MM.1S (cell line): ENCODE data around the gene STING1.

Experiments used
- DNase-seq: peaks from one replicate; pipeline ENCODE4 v3.0.0-alpha.2; 2015
- H2AFZ ChIP-seq: fragments of 300-600 bp; sonication (generic); 2 replicates; pipeline ENCODE4 v1.6.0; 2016; ENCODE audit warnings: antibody characterized with exemption, low read length
- H3F3A ChIP-seq: fragments of 300-600 bp; sonication (generic); 2 replicates; pipeline ENCODE4 v1.6.1; 2016; ENCODE audit warnings: mild to moderate bottlenecking, antibody characterized with exemption, low read length, moderate library complexity, mixed read lengths; ENCODE audit not compliant: insufficient read depth
- H3K27ac ChIP-seq: fragments of 300-600 bp; sonication (generic); 2 replicates; pipeline ENCODE4 v1.5.1; 2016; ENCODE audit warnings: mild to moderate bottlenecking, low read length
- H3K27me3 ChIP-seq: fragments of 300-600 bp; sonication (generic); replicated peaks from 2 replicates; pipeline ENCODE4 v1.6.0; 2016; ENCODE audit warnings: low read length; ENCODE audit not compliant: insufficient read depth
- H3K36me3 ChIP-seq: fragments of 300-600 bp; sonication (generic); replicated peaks from 2 replicates; pipeline ENCODE4 v1.6.1; 2016; ENCODE audit warnings: mild to moderate bottlenecking, low read length, mixed read lengths; ENCODE audit not compliant: insufficient read depth
- H3K4me1 ChIP-seq: fragments of 300-600 bp; sonication (generic); 2 replicates; pipeline ENCODE4 v1.6.1; 2016; ENCODE audit warnings: low read length, mixed read lengths
- H3K4me2 ChIP-seq: fragments of 300-600 bp; sonication (generic); 2 replicates; pipeline ENCODE4 v1.6.0; 2016; ENCODE audit warnings: low read depth, low read length
- H3K4me3 ChIP-seq: fragments of 300-600 bp; sonication (generic); 2 replicates; pipeline ENCODE4 v1.5.1; 2016; ENCODE audit warnings: low read length, mixed read lengths
- H3K79me2 ChIP-seq: fragments of 300-600 bp; sonication (generic); 2 replicates; pipeline ENCODE4 v1.6.1; 2016; ENCODE audit warnings: mixed run types, low read length, mixed read lengths
- H3K9ac ChIP-seq: fragments of 300-600 bp; sonication (generic); 2 replicates; pipeline ENCODE4 v1.6.1; 2016; ENCODE audit warnings: low read length, mixed read lengths
- H3K9me2 ChIP-seq: fragments of 300-600 bp; sonication (generic); replicated peaks from 2 replicates; pipeline ENCODE4 v1.6.1; 2016; ENCODE audit warnings: mild to moderate bottlenecking, low read length, mixed read lengths; ENCODE audit not compliant: insufficient read depth
- H3K9me3 ChIP-seq: fragments of 300-600 bp; sonication (generic); replicated peaks from 2 replicates; pipeline ENCODE4 v1.6.1; 2016; ENCODE audit warnings: mild to moderate bottlenecking, low read length, mixed read lengths; ENCODE audit not compliant: insufficient read depth
- H4K20me1 ChIP-seq: fragments of 300-600 bp; sonication (generic); 2 replicates; pipeline ENCODE4 v1.6.1; 2016; ENCODE audit warnings: mild to moderate bottlenecking, low read length, moderate library complexity, mixed read lengths; ENCODE audit not compliant: insufficient read depth
- EZH2 ChIP-seq: fragments of 300-600 bp; sonication (generic); optimal IDR thresholded peaks from 2 replicates; pipeline ENCODE3; 2017; ENCODE audit warnings: low read depth, mild to moderate bottlenecking, antibody characterized with exemption, low read length, mixed read lengths
- EZH2phosphoT487 ChIP-seq: fragments of 300-600 bp; sonication (generic); IDR thresholded peaks from 2 replicates; pipeline ENCODE4 v1.6.1; 2018; ENCODE audit warnings: antibody characterized with exemption, low read length
- TF ChIP-seq, protein P1 (sequence below): fragments of 300-600 bp; sonication (generic); IDR thresholded peaks from 2 replicates; pipeline ENCODE4 v1.5.1; 2016; ENCODE audit warnings: antibody characterized with exemption, low read length, mixed read lengths

Gene STING1

DNA sequence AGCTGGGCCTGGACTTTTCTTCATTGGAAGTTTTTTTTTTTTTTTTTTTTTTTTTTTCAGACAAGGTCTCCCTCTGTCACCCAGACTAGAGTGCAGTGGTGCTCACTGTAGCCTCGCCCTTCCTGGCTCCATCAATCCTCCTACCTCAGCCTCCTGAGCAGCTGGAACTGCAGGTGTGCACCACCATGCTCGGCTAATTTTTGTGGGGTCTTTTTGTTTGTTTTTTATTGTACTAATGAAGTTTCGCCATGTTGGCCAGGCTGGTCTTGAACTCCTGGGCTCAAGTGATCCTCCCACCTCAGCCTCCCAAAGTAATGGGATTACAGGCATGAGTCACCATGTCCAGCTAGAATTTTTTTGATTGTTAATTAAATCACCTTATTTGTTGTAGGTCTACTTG, 46.9 kb downstream of the STING1 start:
- no peak for DNase-seq
- H3K36me3 ChIP-seq: no peaks in the 10 kb centered on the region
- H4K20me1 ChIP-seq: no peaks in the 10 kb centered on the region
- no peaks in the 10 kb centered on the region for H3K9me3 ChIP-seq
- H3K27ac ChIP-seq: no peak overlapping the region
- no peak overlapping the region for H3K9ac ChIP-seq
- no peaks in the 10 kb centered on the region for H3K27me3 ChIP-seq
- TF ChIP-seq, protein P1, sequence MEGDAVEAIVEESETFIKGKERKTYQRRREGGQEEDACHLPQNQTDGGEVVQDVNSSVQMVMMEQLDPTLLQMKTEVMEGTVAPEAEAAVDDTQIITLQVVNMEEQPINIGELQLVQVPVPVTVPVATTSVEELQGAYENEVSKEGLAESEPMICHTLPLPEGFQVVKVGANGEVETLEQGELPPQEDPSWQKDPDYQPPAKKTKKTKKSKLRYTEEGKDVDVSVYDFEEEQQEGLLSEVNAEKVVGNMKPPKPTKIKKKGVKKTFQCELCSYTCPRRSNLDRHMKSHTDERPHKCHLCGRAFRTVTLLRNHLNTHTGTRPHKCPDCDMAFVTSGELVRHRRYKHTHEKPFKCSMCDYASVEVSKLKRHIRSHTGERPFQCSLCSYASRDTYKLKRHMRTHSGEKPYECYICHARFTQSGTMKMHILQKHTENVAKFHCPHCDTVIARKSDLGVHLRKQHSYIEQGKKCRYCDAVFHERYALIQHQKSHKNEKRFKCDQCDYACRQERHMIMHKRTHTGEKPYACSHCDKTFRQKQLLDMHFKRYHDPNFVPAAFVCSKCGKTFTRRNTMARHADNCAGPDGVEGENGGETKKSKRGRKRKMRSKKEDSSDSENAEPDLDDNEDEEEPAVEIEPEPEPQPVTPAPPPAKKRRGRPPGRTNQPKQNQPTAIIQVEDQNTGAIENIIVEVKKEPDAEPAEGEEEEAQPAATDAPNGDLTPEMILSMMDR: no peak
- TF ChIP-seq EZH2phosphoT487 (no peak), EZH2 (no peak)
- H3K79me2 ChIP-seq: no peaks in the 10 kb centered on the region
- H3K4me2 ChIP-seq: no peak overlapping the region
- H3K9me2 ChIP-seq: no peaks in the 10 kb centered on the region
- no peak overlapping the region for H2AFZ ChIP-seq
- H3K4me3 ChIP-seq: no peak overlapping the region
- H3F3A ChIP-seq: 0 out of 2 replicates have a peak, but pooled peaks cover 4% of the 10 kb centered on the region
- H3K4me1 ChIP-seq: peaks cover 10% of the 10 kb centered on the region

DNA sequence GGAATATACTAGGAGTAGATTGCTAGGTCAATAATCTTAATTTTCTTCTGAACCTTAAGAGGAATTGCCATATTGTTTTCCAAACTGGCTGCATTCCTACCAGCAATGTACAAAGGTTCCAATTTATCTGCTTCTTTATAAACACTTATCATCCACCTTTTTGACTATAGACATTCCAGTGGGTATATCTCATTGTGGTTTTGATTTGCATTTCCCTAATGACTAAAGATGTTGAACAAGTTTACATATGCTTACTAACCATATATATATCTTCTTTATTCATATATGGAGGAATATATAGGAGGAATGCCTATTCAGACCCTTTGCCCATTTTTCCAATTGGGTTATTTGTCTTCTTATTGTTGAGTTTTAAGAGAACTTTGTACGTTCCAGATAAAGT, 50.9 kb downstream of the STING1 start:
- H3F3A ChIP-seq: no peaks in the 10 kb centered on the region
- no peaks in the 10 kb centered on the region for H3K36me3 ChIP-seq
- H3K4me1 ChIP-seq: no peaks in the 10 kb centered on the region
- H3K27me3 ChIP-seq: no peaks in the 10 kb centered on the region
- no peaks in the 10 kb centered on the region for H4K20me1 ChIP-seq
- H3K4me3 ChIP-seq: no peak overlapping the region
- H3K27ac ChIP-seq: no peak overlapping the region
- no peak overlapping the region for H3K9ac ChIP-seq
- no peaks in the 10 kb centered on the region for H3K9me3 ChIP-seq
- no peak overlapping the region for H2AFZ ChIP-seq
- DNase-seq: no peak
- TF ChIP-seq, protein P1: no peak
- TF ChIP-seq EZH2 (no peak), EZH2phosphoT487 (no peak)
- H3K79me2 ChIP-seq: no peaks in the 10 kb centered on the region
- no peak overlapping the region for H3K4me2 ChIP-seq
- H3K9me2 ChIP-seq: no peaks in the 10 kb centered on the region

DNA sequence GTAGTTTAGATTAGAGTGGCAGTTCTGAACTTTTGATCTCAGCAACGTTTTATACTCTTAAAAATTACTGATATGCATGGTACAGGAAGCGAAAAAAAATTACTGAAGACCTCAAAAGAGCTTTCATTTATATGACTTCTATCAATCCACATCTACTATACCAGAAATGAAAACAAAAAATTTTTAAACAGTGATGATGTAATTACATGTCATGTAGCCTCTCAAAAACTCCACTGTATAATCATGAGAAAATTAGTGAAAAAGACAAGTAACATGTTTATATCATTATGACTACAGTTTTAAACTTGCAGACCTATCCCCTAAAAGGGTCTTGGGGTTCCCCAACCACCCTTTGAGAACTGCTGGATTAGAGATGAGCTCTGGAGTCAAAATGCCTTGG, 52.5 kb downstream of the STING1 start:
- H3K4me3 ChIP-seq: no peak overlapping the region
- no peak overlapping the region for H3K4me2 ChIP-seq
- no peaks in the 10 kb centered on the region for H3K36me3 ChIP-seq
- H2AFZ ChIP-seq: no peak overlapping the region
- no peaks in the 10 kb centered on the region for H3K9me2 ChIP-seq
- no peak for DNase-seq
- no peaks in the 10 kb centered on the region for H3K27me3 ChIP-seq
- TF ChIP-seq EZH2: no peak
- no peak for TF ChIP-seq EZH2phosphoT487
- TF ChIP-seq, protein P1: no peak
- H3F3A ChIP-seq: no peaks in the 10 kb centered on the region
- H3K4me1 ChIP-seq: no peaks in the 10 kb centered on the region
- H3K79me2 ChIP-seq: no peaks in the 10 kb centered on the region
- H3K27ac ChIP-seq: no peak overlapping the region
- no peaks in the 10 kb centered on the region for H4K20me1 ChIP-seq
- no peak overlapping the region for H3K9ac ChIP-seq
- no peaks in the 10 kb centered on the region for H3K9me3 ChIP-seq
